NCI-H510A treated with DMSO at 0.1 percent for 48 hours (cell line): ENCODE measurements around the gene THBS1.

Source experiments
- DNase-seq: peaks from one replicate; lab custom pipeline; 2025; lab: John Stamatoyannopoulos, UW

Gene THBS1

DNA sequence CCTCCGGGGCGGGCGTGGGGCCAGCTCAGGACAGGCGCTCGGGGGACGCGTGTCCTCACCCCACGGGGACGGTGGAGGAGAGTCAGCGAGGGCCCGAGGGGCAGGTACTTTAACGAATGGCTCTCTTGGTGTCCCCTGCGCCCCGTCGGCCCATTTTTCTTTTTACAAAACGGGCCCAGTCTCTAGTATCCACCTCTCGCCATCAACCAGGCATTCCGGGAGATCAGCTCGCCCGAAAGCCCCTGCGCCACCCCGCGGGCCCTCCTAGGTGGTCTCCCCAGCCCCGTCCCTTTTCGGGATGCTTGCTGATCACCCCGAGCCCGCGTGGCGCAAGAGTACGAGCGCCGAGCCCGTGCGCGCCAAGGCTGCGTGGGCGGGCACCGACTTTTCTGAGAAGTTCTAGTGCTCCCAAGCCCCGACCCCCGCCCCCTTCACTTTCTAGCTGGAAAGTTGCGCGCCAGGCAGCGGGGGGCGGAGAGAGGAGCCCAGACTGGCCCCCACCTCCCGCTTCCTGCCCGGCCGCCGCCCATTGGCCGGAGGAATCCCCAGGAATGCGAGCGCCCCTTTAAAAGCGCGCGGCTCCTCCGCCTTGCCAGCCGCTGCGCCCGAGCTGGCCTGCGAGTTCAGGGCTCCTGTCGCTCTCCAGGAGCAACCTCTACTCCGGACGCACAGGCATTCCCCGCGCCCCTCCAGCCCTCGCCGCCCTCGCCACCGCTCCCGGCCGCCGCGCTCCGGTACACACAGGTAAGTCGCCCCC is at the start of gene THBS1:
Gene THBS1, plus strand, starts transcription at position 595 of the 757 bp plus-strand sequence. CDS start 779 bp downstream, outside the sequence.
- peak; percentile 38 for DNase-seq

DNA sequence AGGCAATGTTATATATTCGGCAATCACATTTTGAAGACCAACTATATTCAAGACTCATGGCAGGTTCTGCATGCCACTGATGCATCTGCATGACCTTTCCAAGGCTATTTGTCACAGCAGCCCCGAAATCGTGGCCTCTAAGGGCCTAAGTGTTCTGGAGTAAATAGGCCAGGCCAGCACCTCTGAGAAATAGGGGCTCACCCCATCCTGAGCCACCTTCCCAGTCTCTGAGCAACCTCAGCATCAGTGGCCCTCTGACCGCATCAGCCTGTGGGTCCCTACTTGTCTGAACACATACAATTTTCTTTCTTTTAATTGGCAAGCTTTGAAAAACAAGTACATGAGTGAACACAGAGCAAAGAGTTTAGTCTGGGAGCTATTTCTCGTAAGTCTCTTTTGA is 45.9 kb upstream of the THBS1 start:
- DNase-seq = no peak

DNA sequence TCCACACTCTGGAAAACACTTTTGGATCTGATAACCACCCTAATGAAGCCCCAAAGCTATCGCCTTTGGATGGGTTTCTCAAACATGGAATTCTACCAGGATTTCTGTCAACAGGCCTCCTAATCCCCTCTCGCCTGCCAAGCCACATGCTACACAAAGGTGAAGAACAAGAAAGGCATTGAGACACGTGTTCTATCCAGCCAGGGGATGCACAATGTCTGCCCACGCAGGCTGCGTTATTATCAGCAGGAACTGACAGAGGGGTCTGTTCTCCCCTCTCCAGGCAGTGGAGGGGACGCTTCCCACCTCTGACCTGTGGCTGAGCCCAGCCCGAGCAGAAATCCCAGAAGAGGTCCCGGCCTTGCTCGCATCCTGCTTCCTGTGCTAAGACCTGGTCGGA is 45.4 kb upstream of the THBS1 start:
- DNase-seq = no peak

DNA sequence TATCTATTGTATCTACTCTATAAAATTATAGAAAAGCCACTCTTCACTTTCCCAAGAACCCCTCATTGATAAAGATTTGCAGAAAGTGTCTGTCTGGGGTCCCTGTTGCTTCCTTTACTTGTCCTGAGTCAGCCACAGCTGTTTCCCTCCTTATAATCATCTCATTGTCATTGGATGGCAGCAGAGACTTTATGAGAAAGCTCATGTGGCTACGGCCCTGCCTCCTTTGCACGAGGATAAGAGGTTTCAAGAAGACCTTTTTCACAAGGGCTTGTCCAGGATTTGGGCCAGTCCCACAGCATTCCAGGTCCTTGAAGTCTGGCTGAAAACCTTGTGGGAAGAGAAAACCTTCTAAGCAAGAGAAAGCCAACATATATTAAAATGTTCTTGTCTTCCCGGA is 41.9 kb upstream of the THBS1 start:
- DNase-seq = no peak

DNA sequence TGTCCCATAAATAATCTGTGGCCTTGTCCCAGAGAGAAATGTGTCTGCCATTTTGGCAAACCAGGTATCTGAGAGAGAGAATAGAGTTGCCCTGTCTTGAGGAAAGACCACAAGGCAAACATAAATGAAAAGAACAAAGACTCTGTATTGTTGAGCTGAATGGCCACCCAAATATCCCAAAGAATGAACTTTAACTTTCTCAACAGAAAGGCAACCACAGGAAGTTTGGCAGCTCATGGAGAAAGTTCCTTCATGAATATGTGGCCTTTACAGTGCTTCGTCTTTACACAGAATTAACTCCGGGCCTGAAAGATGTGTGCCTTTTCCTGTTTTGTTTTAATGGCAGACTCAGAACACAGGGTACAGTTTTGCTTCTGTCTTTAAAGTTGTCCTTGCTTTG is 41.4 kb upstream of the THBS1 start:
- DNase-seq = no peak

DNA sequence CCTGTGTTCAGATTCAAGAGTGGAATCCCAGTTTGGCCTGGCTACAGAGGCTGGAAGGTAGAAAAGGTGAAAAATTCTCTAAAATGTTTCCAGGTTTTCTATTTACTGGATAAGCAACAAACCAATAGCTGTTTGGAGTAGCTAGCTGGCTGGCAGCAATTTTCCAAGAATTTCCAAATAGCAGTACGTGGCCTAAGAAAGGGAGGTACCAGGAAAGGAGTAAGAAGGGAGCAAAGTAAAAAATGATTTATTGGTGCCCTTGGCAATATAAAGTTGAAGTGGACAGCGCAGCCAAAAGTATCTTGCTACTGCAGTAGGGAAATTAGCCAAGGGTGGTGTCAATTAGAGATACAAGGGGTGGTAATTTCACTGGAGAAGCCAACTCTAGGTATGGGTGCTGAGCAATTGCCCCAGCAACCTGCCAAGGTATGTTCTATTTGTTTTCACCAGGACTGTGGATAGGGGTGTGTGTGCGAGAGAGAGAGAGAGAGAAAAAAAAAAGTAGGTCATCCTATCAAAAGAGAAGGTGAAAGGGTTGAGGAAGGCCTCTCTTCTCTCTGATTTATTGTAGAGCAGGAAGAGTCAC is 40.8 kb upstream of the THBS1 start:
- no peak for DNase-seq

DNA sequence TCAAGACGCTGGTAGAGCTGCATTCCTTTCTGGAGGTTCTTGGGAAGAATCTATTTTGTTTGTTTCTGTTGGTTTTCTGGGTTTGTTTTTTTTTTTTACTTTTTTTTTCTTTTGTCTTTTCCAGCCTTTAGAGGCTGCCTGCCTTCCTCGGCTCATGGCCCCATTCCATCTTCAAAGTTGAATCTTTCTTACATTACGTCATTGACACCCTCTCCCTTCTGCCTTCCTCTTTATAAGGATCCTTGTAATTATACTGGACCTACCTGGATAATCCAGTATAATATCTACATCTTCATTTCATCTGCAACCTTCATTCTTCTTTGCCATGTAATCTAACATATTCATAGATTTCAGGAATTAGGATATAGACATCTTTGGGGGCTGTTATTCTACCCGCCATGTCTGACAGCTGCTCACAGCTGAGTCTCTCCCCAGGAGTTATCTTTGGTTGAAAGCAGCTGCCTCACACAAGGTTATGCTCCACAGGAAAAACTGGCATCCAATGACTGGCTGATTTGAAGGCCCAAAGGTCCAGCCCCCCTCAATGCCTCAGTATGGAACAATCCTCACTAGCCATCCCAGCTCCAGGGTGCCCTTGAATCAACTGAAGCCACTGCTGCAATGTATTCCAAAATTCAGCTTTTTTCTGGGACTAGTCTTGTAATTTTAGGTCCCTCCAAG is 38.4 kb upstream of the THBS1 start:
- DNase-seq = no peak

DNA sequence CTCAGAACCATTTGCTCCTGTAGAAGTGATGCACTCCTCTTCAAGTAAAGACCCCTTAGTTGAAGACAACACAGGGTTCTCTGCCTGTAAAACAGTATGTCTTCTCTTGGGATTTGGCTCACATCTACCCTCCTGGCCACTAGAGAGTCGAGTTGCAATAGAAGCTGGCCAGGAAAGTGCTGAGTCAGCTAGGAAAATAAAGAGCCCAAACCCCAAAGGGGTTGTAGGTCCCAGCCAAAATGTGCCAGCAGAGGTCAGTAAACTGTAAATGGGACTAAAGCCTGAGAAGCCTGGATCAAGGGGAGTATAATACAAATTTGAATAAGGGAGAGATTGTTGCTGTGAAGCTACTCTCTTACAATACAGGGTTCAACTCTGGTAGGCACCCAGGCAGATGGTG is 37.2 kb upstream of the THBS1 start:
- DNase-seq = no peak

DNA sequence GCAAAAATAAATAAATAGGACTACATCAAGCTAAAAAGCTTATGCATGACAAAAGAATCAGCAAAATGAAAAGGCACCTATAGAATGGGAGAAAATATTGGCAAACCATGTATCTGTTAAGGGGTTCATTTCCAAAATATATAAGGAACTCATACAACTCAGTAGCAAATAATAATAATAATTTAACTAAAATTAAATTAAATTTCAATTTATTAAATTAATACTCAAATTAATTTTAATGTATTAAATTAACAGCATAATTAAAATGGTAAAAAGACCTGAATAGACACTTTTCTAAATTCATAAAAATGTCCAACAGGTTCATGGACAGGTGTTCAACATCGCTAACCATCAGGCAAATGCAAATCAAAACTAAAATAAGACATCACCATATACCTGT is 34.0 kb upstream of the THBS1 start:
- no peak for DNase-seq

DNA sequence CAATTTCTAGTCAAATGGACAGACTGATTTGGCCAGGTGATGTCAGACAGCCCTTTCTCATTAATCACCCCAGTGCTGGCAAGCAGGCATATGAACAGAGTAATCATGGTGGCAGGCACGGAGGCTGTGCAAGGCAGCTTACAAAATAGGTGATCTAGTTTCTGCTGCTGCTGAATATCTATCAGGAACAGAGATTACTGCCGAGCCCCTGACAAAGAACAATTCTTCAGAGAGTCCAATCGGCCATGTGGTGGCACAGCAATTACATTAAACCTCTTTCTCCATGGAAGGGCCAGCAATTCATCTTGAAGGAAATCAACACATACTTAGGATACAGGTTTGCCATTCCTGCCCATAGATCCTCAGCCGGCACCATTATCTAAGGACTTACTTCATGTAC is 32.3 kb upstream of the THBS1 start:
- no peak for DNase-seq

DNA sequence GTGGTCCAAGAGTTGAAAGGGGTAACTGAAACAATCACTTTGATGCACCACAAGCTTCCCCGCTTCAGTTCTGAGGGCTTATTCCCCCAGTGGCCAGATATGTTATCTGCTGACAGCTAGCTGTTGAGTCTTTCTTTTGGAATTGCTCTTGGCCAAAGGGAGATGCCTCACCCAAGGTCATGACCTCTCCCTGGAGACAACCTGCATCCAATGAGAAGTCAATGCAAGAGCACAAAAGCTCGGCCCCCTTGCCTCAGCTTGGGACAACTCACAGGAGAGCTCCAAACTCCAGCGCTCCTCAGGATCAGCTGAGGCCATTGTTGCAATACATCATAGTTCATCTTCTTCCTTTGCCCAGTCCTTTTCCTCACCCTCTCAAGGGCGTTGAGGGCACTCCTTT is 31.0 kb upstream of the THBS1 start:
- DNase-seq = no peak

DNA sequence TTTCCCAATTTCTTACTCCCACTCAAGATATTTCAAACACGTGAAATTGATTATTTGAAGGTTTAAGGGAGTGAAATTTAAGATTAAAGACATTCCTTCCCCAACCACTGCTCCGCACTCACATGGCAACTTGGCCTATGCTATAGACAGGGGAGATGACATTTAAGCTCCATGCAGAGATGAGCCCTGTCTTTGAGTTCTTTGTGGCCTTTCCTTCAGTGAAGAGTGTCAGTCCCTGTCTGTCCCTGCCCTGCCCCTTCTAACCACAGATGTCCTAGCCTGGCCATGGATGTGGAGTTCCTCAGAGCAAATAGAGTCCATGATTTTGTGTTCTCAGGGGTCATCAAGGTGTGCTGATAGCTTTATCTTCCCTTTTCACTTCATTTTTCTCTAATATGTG is 29.4 kb upstream of the THBS1 start:
- DNase-seq = no peak

DNA sequence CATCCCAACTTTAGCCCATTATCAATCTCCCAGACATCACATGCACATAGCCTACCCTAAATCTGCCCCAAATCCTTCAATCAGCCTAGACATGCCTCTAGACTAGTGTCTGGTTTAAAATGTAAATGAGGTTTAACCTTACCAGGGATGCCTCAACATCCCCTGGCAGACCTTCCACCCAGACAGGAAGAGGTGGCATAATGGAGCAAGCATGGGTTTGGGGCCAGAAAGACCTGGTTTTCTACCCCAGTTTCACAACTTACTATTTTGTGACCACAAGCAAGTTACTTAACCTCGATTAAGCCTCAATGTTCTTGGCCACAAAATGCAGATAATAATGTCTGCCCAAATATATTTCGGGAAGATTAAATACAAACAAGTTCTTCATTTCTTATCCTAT is 28.3 kb upstream of the THBS1 start:
- no peak for DNase-seq

DNA sequence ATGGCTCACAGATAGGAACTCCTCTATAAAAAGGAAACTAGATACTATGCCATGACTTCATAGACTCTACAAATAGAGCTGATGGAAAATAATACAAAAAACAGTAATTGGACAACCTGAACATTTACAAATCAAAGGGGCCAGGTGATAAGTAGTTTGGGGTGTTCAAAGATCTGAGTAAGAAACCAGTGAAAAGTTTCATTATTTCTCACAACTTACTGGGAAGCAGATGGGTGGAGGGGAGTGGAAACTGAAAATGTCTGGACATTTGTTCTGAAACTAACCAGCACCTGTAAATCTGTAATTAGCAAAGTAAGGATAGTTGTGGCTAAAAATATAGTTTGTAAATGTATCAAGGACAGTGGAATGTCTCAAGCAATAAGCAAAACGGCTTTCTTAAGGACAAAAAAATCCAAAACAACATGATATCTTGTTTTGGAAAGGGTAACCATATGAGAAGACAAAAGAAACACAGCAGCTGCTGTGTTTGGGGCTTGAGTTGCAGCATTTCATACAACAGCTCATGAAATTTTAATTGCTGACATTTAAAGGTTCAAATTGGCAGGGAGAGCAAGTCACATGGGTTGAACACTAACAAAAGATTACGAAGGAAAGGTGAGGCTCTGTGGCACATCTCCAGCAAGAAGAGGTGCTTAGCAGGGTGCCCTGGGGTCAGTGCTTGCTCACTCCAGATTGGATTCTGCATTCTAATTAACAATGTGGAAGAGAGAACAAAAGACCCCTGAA is 26.8 kb upstream of the THBS1 start:
- DNase-seq = no peak

DNA sequence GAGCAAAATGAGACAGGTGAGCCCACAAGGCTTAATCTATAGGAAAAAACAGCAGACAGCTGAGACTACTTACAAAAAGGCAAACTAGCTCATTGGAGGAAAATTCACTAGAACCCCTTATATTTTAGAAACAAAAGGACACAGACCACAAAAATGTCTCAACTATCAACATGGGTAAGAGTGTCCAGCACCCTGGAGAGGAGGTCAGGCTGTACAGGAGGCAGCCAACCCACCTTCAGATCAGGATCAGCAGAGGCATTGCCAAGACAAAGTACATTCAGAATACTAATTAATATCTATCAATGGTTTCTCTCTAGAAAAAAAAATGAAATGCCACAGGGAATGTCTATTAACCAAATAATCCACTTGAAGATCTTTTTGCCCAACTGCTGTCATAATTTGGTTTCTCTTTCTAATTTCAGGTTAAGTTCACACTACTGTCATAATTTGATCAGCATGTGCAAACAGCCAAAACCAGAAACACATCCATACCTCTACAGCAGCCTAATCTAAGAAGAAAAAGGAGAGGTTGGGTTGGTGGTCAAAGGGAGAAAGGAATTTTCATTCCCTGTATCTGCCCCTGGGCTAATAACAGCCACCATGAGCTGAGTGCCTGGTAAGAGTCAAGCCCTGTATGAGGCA is 26.0 kb upstream of the THBS1 start:
- DNase-seq = no peak

DNA sequence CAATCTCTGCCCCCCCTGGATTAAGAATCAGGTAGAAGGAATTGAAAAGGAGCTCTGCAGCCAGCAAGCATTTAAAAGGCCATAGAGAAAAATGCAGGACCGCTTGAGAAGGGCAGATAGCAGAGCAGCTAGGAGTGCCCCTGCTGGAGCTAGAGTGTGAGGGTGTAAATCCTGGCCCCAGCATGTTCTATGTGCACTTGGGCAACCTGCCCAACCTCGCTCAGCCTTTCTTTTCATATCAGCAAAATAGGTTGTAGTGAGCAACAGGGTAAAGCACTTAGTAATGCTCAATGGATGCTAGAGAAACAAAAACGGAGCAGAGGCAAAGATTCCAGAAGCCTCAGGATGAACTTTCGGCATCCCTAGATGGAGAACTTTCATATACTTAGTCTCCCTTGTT is 25.0 kb upstream of the THBS1 start:
- no peak for DNase-seq

DNA sequence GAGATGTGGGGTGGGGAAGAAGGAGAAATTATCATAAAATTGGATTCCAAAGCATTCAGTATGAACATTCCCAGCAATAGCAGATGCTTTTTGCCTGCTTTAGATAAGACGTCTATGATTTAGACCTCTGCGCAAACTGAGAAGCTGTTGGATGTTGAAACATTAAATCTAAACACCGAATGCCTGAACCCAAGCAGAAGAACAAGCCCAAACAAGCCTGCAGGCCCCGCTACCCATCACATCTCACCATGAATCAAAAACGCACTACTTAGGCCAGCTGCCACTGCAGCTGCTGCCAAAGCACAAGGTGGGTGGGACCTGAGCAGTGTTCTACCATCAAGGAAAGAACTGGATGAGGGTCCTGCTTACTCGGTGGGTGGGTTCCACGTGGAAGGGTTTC is 24.4 kb upstream of the THBS1 start:
- DNase-seq = peak; percentile 10

DNA sequence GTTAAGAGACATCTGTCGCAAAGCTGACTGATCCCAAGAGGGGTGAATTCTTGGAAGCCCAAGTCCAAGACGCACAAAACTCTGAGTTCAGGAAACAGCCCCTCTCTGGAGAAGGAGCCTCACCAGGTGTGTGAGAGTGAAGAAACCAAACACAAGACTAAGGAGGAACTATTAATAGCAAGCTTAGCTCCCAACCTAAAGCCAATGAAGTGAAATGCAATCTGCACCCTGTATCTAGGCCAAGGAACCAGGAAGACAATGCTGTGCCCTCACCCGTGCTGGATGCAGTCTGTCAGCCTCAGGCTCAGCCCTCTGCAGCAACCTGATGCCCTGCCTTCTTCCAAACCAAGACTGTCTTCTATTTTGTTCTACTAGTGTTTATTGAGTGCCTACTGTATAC is 22.5 kb upstream of the THBS1 start:
- DNase-seq = no peak

DNA sequence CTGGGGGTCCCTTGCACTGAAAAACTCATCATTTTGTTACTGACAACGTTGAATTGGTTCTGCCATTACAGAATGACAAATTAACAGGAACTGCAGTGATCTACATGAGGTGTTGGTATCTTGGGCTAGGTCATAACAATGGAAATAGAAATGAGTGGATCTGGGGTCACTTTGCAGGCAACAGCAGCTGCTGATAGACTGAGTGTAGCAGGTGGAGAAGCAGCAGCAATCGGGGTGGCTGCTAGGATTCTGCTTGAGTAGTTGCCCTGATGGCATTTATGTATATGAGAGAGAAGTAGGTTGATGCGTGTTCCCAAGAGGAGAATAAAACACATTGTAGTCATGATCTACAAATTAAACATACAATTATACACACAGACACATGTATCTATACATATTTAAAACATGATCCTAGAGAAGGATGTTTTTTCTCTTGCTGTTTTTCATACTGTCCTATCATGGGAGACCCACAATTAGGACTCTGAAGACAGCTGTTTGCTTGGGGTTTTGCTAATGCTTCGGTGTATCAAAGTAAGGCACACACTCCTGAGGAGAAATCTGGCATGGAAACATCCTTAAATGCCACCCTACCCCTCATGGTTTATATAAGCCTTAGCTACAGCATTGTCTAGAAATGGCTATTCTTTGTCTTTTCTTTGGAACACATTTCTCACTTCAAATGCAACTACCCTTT is 15.8 kb upstream of the THBS1 start:
- DNase-seq = no peak

DNA sequence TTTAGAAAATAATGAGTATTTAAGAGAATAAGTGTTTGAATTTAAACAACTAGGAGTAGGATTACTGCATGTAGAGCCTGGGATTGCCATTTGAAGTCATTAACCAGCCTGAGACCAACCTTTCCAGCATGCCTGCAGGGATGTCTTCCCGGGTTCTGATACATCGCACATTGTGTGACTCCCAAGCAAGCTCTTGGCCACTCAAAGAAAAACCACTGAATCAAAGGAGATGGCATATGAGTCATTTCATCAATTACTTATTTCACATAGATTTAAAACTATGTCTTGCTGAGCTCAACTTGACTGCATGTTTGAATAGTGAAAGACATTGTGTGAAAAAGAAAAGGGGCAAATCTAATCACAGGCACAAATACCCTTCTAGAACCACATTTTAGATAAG is 15.0 kb upstream of the THBS1 start:
- DNase-seq = no peak

DNA sequence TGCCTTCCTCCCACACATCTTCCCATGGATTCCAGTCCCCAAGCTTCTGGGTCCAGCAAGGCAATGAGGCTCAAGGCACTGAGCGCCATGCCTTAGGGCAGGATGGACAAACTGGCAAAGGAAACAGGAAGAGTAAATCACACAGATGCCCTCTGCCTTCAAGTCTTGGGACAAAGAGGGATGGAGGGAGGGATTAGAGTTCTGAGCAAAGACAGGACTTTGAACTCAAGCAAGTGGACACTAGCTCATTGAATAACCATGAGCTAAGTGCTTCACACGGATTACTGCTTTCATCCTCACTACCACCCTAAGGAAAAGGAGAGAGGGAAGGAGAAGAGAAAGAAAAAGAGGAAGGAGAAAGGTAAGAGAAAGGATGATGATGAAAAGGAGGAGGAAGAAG is 7.6 kb upstream of the THBS1 start:
- no peak for DNase-seq

DNA sequence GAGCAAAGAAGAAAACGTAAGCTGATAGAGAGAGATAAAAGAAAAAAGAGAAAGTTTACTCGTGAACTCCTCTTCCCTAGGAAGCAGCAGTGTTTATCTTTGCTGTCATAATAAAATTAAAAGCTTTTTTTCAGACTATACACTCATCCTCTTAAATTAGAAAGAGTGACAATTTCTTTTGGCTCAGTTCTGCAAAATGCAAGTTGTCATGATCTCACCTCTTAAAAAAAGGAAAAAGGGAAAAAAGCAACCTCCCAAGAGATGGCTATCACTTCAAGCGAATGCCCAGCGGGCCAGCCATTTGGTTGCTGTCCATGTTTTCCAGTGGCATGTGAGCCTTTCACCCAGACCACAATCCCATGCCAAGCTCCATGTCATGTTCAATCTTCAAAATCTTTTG is 7.0 kb upstream of the THBS1 start:
- no peak for DNase-seq
